ENCODE data around the gene RAET1L. TPM values are rescaled to one million over a fixed set of nuclear protein-coding genes. Genes with fewer than 3 reads are reported as not detected.
"Not testable (repeated sequence)": the region's sequence is repeated elsewhere in the genome, so short reads cannot be mapped to it uniquely, and the experiment has no call there.

The RAET1L gene
- total and polyA plus RNA-seq, 2 experiments from 2014 or later = not detected

DNA sequence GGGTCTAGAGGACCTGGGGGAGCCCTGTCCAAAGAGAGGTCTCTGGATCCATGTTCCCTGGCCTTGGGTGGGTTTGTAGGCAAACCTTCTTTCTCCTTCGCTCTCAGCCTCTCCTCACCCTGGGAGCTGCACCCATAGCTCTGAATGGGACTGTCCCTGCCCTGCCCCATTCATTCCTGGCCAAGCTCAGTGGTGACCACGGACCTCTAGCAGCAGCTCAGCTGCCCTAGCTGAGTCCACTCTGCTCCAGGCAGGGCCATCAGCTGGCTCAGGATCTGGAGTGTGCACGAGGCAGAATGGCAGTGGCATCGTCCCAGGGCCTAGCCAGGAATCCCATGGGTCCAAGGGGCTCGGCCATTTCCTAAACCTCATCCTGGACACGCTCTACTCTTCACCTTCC lies 38.3 kb upstream of the RAET1L start (continued):
- TF ChIP-seq ZNF462 (CRISPR knock-in tag; IDR thresholded peaks at IDR 0.05) (no peak), STAT1 (IDR thresholded peaks at IDR 0.05; ENCODE audit: unreplicated experiment) (no peak), JUNB (IDR thresholded peaks at IDR 0.05; ENCODE audit: unreplicated experiment) (no peak)

GRCh38 chr6:150059973-150060372 lies 34.6 kb upstream of the RAET1L start:
- not testable (repeated sequence) for H3K36me3 Mint-ChIP-seq (ENCODE audit: low read depth); H3K27me3 Mint-ChIP-seq (ENCODE audit: insufficient read depth, low read depth, poor library complexity); H3K9me2 ChIP-seq (ENCODE audit: insufficient read depth); H3K4me3 Mint-ChIP-seq; H2AFZ ChIP-seq; H3K4me1 Mint-ChIP-seq; H3K4me1 ChIP-seq (ENCODE audit: insufficient read depth); H3K4me2 ChIP-seq; H3K9me3 Mint-ChIP-seq; DNase-seq (ENCODE audit: low spot score); ATAC-seq; H3K27ac ChIP-seq (ENCODE audit: low read depth); H3K4me3 ChIP-seq; H4K20me1 ChIP-seq (replicated peaks; ENCODE audit: insufficient read depth); H3K79me2 ChIP-seq (replicated peaks; ENCODE audit: insufficient read depth); H3K27me3 ChIP-seq (ENCODE audit: insufficient read depth); H3K27ac Mint-ChIP-seq; H3K36me3 ChIP-seq (ENCODE audit: insufficient read depth); H3F3A ChIP-seq (replicated peaks; ENCODE audit: low read depth)

GRCh38 chr6:150058986-150059385 lies 33.7 kb upstream of the RAET1L start:
- no peak overlapping the region for H3K4me2 ChIP-seq
- H4K20me1 ChIP-seq (replicated peaks; ENCODE audit: insufficient read depth) = no peaks in the 10 kb centered on the region
- peaks cover 18% of the 10 kb centered on the region for H3K27me3 Mint-ChIP-seq (ENCODE audit: insufficient read depth, low read depth, poor library complexity)
- DNase-seq (ENCODE audit: low spot score) (no peak), ATAC-seq (no peak)
- H3K79me2 ChIP-seq (replicated peaks; ENCODE audit: insufficient read depth) = no peaks in the 10 kb centered on the region
- no peak overlapping the region for H3K27ac ChIP-seq (ENCODE audit: low read depth)
- no peak overlapping the region for H3K4me3 Mint-ChIP-seq
- H3K36me3 Mint-ChIP-seq (ENCODE audit: low read depth) = peaks cover 9% of the 10 kb centered on the region
- no peak overlapping the region for H3K4me3 ChIP-seq
- no peaks in the 10 kb centered on the region; the same call in 2 of the 3 replicates for H3K4me1 Mint-ChIP-seq
- peaks cover 18% of the 10 kb centered on the region for H3K9me3 Mint-ChIP-seq
- no peaks in the 10 kb centered on the region for H3K4me1 ChIP-seq (ENCODE audit: insufficient read depth)
- H3K27ac Mint-ChIP-seq = no peak overlapping the region
- no peaks in the 10 kb centered on the region for H3K36me3 ChIP-seq (ENCODE audit: insufficient read depth)
- no peaks in the 10 kb centered on the region for H3F3A ChIP-seq (replicated peaks; ENCODE audit: low read depth)
- H2AFZ ChIP-seq = no peak overlapping the region
- H3K9me2 ChIP-seq (ENCODE audit: insufficient read depth) = 0 out of 2 replicates have a peak, but pooled peaks cover 5% of the 10 kb centered on the region
- no peaks in the 10 kb centered on the region for H3K27me3 ChIP-seq (ENCODE audit: insufficient read depth)
- TF ChIP-seq ZNF331 (CRISPR knock-in tag; IDR thresholded peaks at IDR 0.05; ENCODE audit: low read depth) (no peak), ETS1 (IDR thresholded peaks at IDR 0.05) (no peak), POLR2AphosphoS5 (IDR thresholded peaks at IDR 0.05; ENCODE audit: low read depth) (no peak), EZH2phosphoT487 (IDR thresholded peaks at IDR 0.05; ENCODE audit: unreplicated experiment) (no peak)

Data from GM23338 (cell line).